GM23338 (cell line): Measurements from ENCODE around the gene B4GALT7. TPM values are rescaled to one million over a fixed set of nuclear protein-coding genes. Genes with fewer than 3 reads are reported as not detected.

Source experiments
- ATAC-seq: fragments of 200-7000 bp; cut with Tn5 transposase; 3 replicates; pipeline ENCODE4 v1.9.1; 2020
- DNase-seq: peaks from one replicate; pipeline ENCODE4 v3.0.0-alpha.2; 2015; ENCODE audit warnings: low spot score
- H2AFZ ChIP-seq: fragments of 200-600 bp; sonication (generic); 2 replicates; pipeline ENCODE4 v1.8.0; 2016; ENCODE audit warnings: antibody characterized with exemption, mild to moderate bottlenecking, moderate library complexity
- H3F3A ChIP-seq: fragments of 200-600 bp; sonication (generic); replicated peaks from 2 replicates; pipeline ENCODE4 v1.8.0; 2017; ENCODE audit warnings: antibody characterized with exemption, mixed run types, low read depth
- H3K27ac ChIP-seq: fragments of 200-600 bp; sonication (generic); 2 replicates; pipeline ENCODE4 v1.6.1; 2016; ENCODE audit warnings: low read depth
- H3K27me3 ChIP-seq: fragments of 200-600 bp; sonication (generic); 2 replicates; pipeline ENCODE4 v1.8.0; 2016; ENCODE audit warnings: mild to moderate bottlenecking, mixed run types, moderate library complexity; ENCODE audit not compliant: insufficient read depth
- H3K36me3 ChIP-seq: fragments of 200-600 bp; sonication (generic); 2 replicates; pipeline ENCODE4 v1.8.0; 2016; ENCODE audit warnings: mild to moderate bottlenecking; ENCODE audit not compliant: insufficient read depth
- H3K4me1 ChIP-seq: fragments of 200-600 bp; sonication (generic); 2 replicates; pipeline ENCODE4 v1.8.0; 2016; ENCODE audit warnings: mild to moderate bottlenecking, moderate library complexity; ENCODE audit not compliant: insufficient read depth
- H3K4me2 ChIP-seq: fragments of 200-600 bp; sonication (generic); 2 replicates; pipeline ENCODE4 v1.7.1; 2017; ENCODE audit warnings: mixed run types
- H3K4me3 ChIP-seq: fragments of 200-600 bp; sonication (generic); 2 replicates; pipeline ENCODE4 v1.6.1; 2016; ENCODE audit warnings: mixed run types
- H3K79me2 ChIP-seq: fragments of 200-600 bp; sonication (generic); replicated peaks from 2 replicates; pipeline ENCODE4 v1.8.0; 2017; ENCODE audit warnings: mild to moderate bottlenecking; ENCODE audit not compliant: insufficient read depth
- H3K9me2 ChIP-seq: fragments of 200-600 bp; sonication (generic); 2 replicates; pipeline ENCODE4 v1.8.0; 2017; ENCODE audit not compliant: insufficient read depth
- H4K20me1 ChIP-seq: fragments of 200-600 bp; sonication (generic); replicated peaks from 2 replicates; pipeline ENCODE4 v1.8.0; 2017; ENCODE audit warnings: mild to moderate bottlenecking; ENCODE audit not compliant: insufficient read depth
- H3K27ac Mint-ChIP-seq: 2 replicates; pipeline ENCODE4 v1.8.0; 2020; ENCODE audit warnings: inconsistent platforms, mild to moderate bottlenecking, moderate library complexity, mixed read lengths
- H3K27me3 Mint-ChIP-seq: 3 replicates; pipeline ENCODE4 v1.8.0; 2022; ENCODE audit warnings: low read depth, mild to moderate bottlenecking, moderate library complexity, mixed read lengths, inconsistent platforms; ENCODE audit not compliant: insufficient read depth, poor library complexity
- H3K36me3 Mint-ChIP-seq: 3 replicates; pipeline ENCODE4 v1.8.0; 2021; ENCODE audit warnings: low read depth, mild to moderate bottlenecking, inconsistent platforms, moderate library complexity, mixed read lengths
- H3K4me1 Mint-ChIP-seq: 3 replicates; pipeline ENCODE4 v1.8.0; 2020; ENCODE audit warnings: mild to moderate bottlenecking, inconsistent platforms, mixed read lengths
- H3K4me3 Mint-ChIP-seq: 3 replicates; pipeline ENCODE4 v1.8.0; 2021; ENCODE audit warnings: moderate library complexity, mild to moderate bottlenecking, inconsistent platforms, mixed read lengths
- H3K9me3 Mint-ChIP-seq: 3 replicates; pipeline ENCODE4 v1.8.0; 2020; ENCODE audit warnings: moderate library complexity, mild to moderate bottlenecking, inconsistent platforms, mixed read lengths
- CREB1 ChIP-seq: fragments of 250-450 bp; sonication (Bioruptor Pico); IDR thresholded peaks from 2 replicates; pipeline ENCODE4 v1.5.0; 2020; ENCODE audit warnings: low read depth, mild to moderate bottlenecking, moderate library complexity
- CTCF ChIP-seq, 2 experiments: fragments of 200-600 bp in 1 of 2; sonication (generic) in 1 of 2; conservative IDR thresholded peaks; 2 replicates each; pipeline versions ENCODE4 v1.5.1 to v1.6.1; 2016 to 2017; ENCODE audit warnings: antibody characterized with exemption in 2 of 2, low read depth in 2 of 2, mild to moderate bottlenecking in 2 of 2, moderate library complexity in 1 of 2
- ETS1 ChIP-seq: IDR thresholded peaks from 2 replicates; pipeline ENCODE4 v1.6.1; 2016; ENCODE audit warnings: antibody characterized with exemption
- EZH2 ChIP-seq: fragments of 200-600 bp; sonication (generic); IDR thresholded peaks from one replicate; pipeline ENCODE4 v1.8.0; 2017; ENCODE audit warnings: antibody characterized with exemption, mild to moderate bottlenecking, low read depth; ENCODE audit not compliant: unreplicated experiment
- EZH2phosphoT487 ChIP-seq: fragments of 200-600 bp; sonication (generic); IDR thresholded peaks from one replicate; pipeline ENCODE4 v1.8.1; 2018; ENCODE audit warnings: antibody characterized with exemption; ENCODE audit not compliant: unreplicated experiment
- JUNB ChIP-seq: IDR thresholded peaks from one replicate; pipeline ENCODE4 v1.6.1; 2016; ENCODE audit warnings: antibody characterized with exemption; ENCODE audit not compliant: unreplicated experiment
- NANOG ChIP-seq: IDR thresholded peaks from 2 replicates; pipeline ENCODE4 v1.6.1; 2016; ENCODE audit warnings: antibody characterized with exemption, borderline replicate concordance
- POLR2AphosphoS5 ChIP-seq: IDR thresholded peaks from 2 replicates; pipeline ENCODE4 v1.6.1; 2016; ENCODE audit warnings: antibody characterized with exemption, low read depth
- STAT1 ChIP-seq: IDR thresholded peaks from one replicate; pipeline ENCODE4 v1.6.1; 2016; ENCODE audit warnings: antibody characterized with exemption; ENCODE audit not compliant: unreplicated experiment
- ZNF114 ChIP-seq: fragments of 250-450 bp; sonication (Bioruptor Pico); IDR thresholded peaks from 2 replicates; pipeline ENCODE4 v1.5.0; 2020; ENCODE audit warnings: mild to moderate bottlenecking, moderate library complexity
- ZNF331 ChIP-seq: fragments of 250-450 bp; sonication (Bioruptor Pico); IDR thresholded peaks from 2 replicates; pipeline ENCODE4 v1.5.0; 2020; ENCODE audit warnings: low read depth, mild to moderate bottlenecking, moderate library complexity
- polyA plus RNA-seq: library from polyadenylated mRNA; unstranded; fragments of >200 nt; fragmentation: Nextera tagmentation; extraction: Ambion mirVana; gene quantifications from 2 replicates; pipeline ENCODE4 v1.2.1, GENCODE V29; 2016
- total RNA-seq: library from RNA; depleted of rRNA; stranded (reverse); fragments of >200 nt; shearing (Covaris generic); gene quantifications from 2 replicates; pipeline ENCODE4 v1.2.3, GENCODE V29; 2014
- TF ChIP-seq, protein P1 (sequence below): IDR thresholded peaks from one replicate; pipeline ENCODE4 v1.6.1; 2018; ENCODE audit warnings: antibody characterized with exemption; ENCODE audit not compliant: unreplicated experiment

Gene B4GALT7
- total and polyA plus RNA-seq, 2 experiments from 2014 or later = 10.0 to 23.3 TPM

- TF ChIP-seq EZH2 (no peak), POLR2AphosphoS5 (no peak), ZNF114 (CRISPR knock-in tag) (no peak), ETS1 (no peak), STAT1 (no peak), JUNB (no peak), CTCF (conservative IDR thresholded peaks at IDR 0.05; ENCODE audit: low read depth in 2 of 2) (no peak)
- TF ChIP-seq, protein P1, sequence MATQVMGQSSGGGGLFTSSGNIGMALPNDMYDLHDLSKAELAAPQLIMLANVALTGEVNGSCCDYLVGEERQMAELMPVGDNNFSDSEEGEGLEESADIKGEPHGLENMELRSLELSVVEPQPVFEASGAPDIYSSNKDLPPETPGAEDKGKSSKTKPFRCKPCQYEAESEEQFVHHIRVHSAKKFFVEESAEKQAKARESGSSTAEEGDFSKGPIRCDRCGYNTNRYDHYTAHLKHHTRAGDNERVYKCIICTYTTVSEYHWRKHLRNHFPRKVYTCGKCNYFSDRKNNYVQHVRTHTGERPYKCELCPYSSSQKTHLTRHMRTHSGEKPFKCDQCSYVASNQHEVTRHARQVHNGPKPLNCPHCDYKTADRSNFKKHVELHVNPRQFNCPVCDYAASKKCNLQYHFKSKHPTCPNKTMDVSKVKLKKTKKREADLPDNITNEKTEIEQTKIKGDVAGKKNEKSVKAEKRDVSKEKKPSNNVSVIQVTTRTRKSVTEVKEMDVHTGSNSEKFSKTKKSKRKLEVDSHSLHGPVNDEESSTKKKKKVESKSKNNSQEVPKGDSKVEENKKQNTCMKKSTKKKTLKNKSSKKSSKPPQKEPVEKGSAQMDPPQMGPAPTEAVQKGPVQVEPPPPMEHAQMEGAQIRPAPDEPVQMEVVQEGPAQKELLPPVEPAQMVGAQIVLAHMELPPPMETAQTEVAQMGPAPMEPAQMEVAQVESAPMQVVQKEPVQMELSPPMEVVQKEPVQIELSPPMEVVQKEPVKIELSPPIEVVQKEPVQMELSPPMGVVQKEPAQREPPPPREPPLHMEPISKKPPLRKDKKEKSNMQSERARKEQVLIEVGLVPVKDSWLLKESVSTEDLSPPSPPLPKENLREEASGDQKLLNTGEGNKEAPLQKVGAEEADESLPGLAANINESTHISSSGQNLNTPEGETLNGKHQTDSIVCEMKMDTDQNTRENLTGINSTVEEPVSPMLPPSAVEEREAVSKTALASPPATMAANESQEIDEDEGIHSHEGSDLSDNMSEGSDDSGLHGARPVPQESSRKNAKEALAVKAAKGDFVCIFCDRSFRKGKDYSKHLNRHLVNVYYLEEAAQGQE = no peak
- H3K4me2 ChIP-seq = no peak overlapping the region
- H3K4me3 Mint-ChIP-seq = no peak overlapping the region
- no peaks in the 10 kb centered on the region for H3K9me2 ChIP-seq
- no peaks in the 10 kb centered on the region for H3K9me3 Mint-ChIP-seq
- peaks cover 19% of the 10 kb centered on the region for H3K27me3 Mint-ChIP-seq
- no peaks in the 10 kb centered on the region for H3F3A ChIP-seq
- ATAC-seq = no peak
- peaks cover 4% of the 10 kb centered on the region for H3K4me1 ChIP-seq
- no peak overlapping the region for H3K27ac ChIP-seq
- no peak overlapping the region for H2AFZ ChIP-seq
- no peaks in the 10 kb centered on the region for H3K79me2 ChIP-seq
- DNase-seq = no peak
- no peaks in the 10 kb centered on the region; the same call in 1 of the 2 replicates for H4K20me1 ChIP-seq
- H3K4me3 ChIP-seq = no peak overlapping the region
- peaks cover 12% of the 10 kb centered on the region for H3K4me1 Mint-ChIP-seq
- H3K27me3 ChIP-seq = no peaks in the 10 kb centered on the region
- no peaks in the 10 kb centered on the region for H3K36me3 ChIP-seq
- no peaks in the 10 kb centered on the region for H3K36me3 Mint-ChIP-seq
- no peak overlapping the region for H3K27ac Mint-ChIP-seq
These were observed 12.3 kb downstream of the B4GALT7 start for GRCh38 chr5:177612215-177612673.

DNA sequence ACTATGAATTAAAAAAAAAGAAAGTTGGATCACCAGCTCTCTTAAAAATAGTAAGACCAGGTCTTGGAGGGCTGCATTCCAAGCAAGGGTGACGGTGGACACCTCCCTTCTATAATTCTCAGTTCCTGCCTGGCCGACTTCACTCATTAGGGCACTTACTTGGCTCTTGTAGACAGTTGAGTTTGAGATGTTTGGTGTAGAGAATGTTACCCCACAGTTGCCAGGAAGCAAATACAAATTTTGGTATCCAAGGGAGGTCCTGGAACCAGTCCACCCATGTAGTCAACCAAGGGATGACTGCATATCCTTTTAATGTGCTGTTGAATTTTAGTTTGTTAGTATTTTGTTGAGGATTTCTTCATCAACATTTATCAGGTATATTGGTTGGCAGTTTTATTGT lies 20.6 kb downstream of the B4GALT7 start:
- no peak overlapping the region for H3K4me2 ChIP-seq
- H3K27ac ChIP-seq = no peak overlapping the region
- no peaks in the 10 kb centered on the region for H3F3A ChIP-seq
- Mint-ChIP-seq H3K4me1 (no peaks in the 10 kb centered on the region), H3K27me3 (peaks cover 4% of the 10 kb centered on the region), H3K9me3 (no peaks in the 10 kb centered on the region), H3K4me3 (no peak overlapping the region), H3K36me3 (peaks cover 27% of the 10 kb centered on the region), H3K27ac (no peak overlapping the region)
- no peaks in the 10 kb centered on the region for H3K9me2 ChIP-seq
- H3K4me3 ChIP-seq = no peak overlapping the region
- H3K4me1 ChIP-seq = no peaks in the 10 kb centered on the region
- H3K27me3 ChIP-seq = no peaks in the 10 kb centered on the region
- DNase-seq (no peak), ATAC-seq (no peak)
- H2AFZ ChIP-seq = no peak overlapping the region
- no peaks in the 10 kb centered on the region for H3K36me3 ChIP-seq
- H3K79me2 ChIP-seq = no peaks in the 10 kb centered on the region
- no peaks in the 10 kb centered on the region; the same call in 1 of the 2 replicates for H4K20me1 ChIP-seq
- no peak for TF ChIP-seq NANOG
- no peak for TF ChIP-seq ETS1
- no peak for TF ChIP-seq ZNF331 (CRISPR knock-in tag)
- no peak for TF ChIP-seq EZH2
- no peak for TF ChIP-seq CREB1 (CRISPR knock-in tag)
- no peak for TF ChIP-seq EZH2phosphoT487
- no peak for TF ChIP-seq CTCF (conservative IDR thresholded peaks at IDR 0.05; ENCODE audit: low read depth in 2 of 2)
- TF ChIP-seq STAT1 = no peak
- no peak for TF ChIP-seq POLR2AphosphoS5
- no peak for TF ChIP-seq ZNF114 (CRISPR knock-in tag)
- no peak for TF ChIP-seq JUNB
